Brain microvascular endothelial cell (primary cell): ENCODE results near the gene ITGB5.

Source experiments
- DNase-seq: peaks from one replicate; pipeline ENCODE4 v3.0.0-alpha.2; 2020
- H3K27ac ChIP-seq: fragments of 250-450 bp; sonication (Bioruptor Pico); 2 replicates; pipeline ENCODE4 v1.5.1; 2020; ENCODE audit warnings: mild to moderate bottlenecking, moderate library complexity
- H3K27me3 ChIP-seq: fragments of 250-450 bp; sonication (Bioruptor Pico); replicated peaks from 2 replicates; pipeline ENCODE4 v1.5.1; 2020; ENCODE audit warnings: mild to moderate bottlenecking
- H3K36me3 ChIP-seq: fragments of 250-450 bp; sonication (Bioruptor Pico); replicated peaks from 2 replicates; pipeline ENCODE4 v1.5.1; 2020; ENCODE audit warnings: mild to moderate bottlenecking
- H3K4me3 ChIP-seq: 2 replicates; pipeline ENCODE4 v1.5.1; 2011; ENCODE audit warnings: low read depth, mild to moderate bottlenecking, control low read depth, low read length, moderate library complexity
- CTCF ChIP-seq: IDR thresholded peaks from 2 replicates; pipeline ENCODE4 v1.5.1; 2011; ENCODE audit warnings: low read depth, mild to moderate bottlenecking, moderate library complexity, low read length, control low read depth, inconsistent platforms; ENCODE audit errors: missing control alignments
- in situ Hi-C: cut with HindIII; loops from 2 replicates; pipeline ENCODE4 v1.10.0; 2017; ENCODE audit warnings: low sequenced_read_pairs, low pct_ligation_motif_present

Gene ITGB5

GRCh38 chr3:124766113-124767095, 120.8 kb downstream of the ITGB5 start:
- Histone ChIP-seq H3K36me3 (peaks cover 57% of the 10 kb centered on the region), H3K27me3 (no peaks in the 10 kb centered on the region), H3K27ac (no peak overlapping the region), H3K4me3 (no peak overlapping the region)
- in situ Hi-C loops: loop anchor here (25.0 kb wide), 1 partner anchor 121 kb away; the partner anchor contains the start of gene ITGB5
- DNase-seq: no peak
- TF ChIP-seq CTCF: no peak

GRCh38 chr3:124765197-124765840, 121.8 kb downstream of the ITGB5 start:
- Histone ChIP-seq H3K27ac (no peak overlapping the region), H3K4me3 (no peak overlapping the region), H3K27me3 (no peaks in the 10 kb centered on the region), H3K36me3 (peaks cover 57% of the 10 kb centered on the region)
- DNase-seq: no peak
- in situ Hi-C loops: loop anchor here (25.0 kb wide), 1 partner anchor 122 kb away; the partner anchor contains the start of gene ITGB5
- no peak for TF ChIP-seq CTCF

GRCh38 chr3:124764746-124765145, 122.4 kb downstream of the ITGB5 start:
- DNase-seq: no peak
- Histone ChIP-seq H3K36me3 (peaks cover 57% of the 10 kb centered on the region), H3K27ac (no peak overlapping the region), H3K27me3 (no peaks in the 10 kb centered on the region), H3K4me3 (no peak overlapping the region)
- in situ Hi-C loops: loop anchor here (25.0 kb wide), 1 partner anchor 123 kb away; the partner anchor contains the start of gene ITGB5
- no peak for TF ChIP-seq CTCF

GRCh38 chr3:124763644-124764358, 123.4 kb downstream of the ITGB5 start:
- Histone ChIP-seq H3K4me3 (no peak overlapping the region), H3K36me3 (peaks cover 50% of the 10 kb centered on the region), H3K27me3 (no peaks in the 10 kb centered on the region), H3K27ac (no peak overlapping the region)
- TF ChIP-seq CTCF: no peak
- in situ Hi-C loops: loop anchor here (25.0 kb wide), 1 partner anchor 124 kb away; the partner anchor contains the start of gene ITGB5
- no peak for DNase-seq

- Histone ChIP-seq H3K4me3 (no peak overlapping the region), H3K27ac (no peak overlapping the region), H3K27me3 (no peaks in the 10 kb centered on the region), H3K36me3 (peaks cover 45% of the 10 kb centered on the region)
- no peak for TF ChIP-seq CTCF
- no peak for DNase-seq
- in situ Hi-C loops: loop anchor here (25.0 kb wide), 1 partner anchor 124 kb away; the partner anchor contains the start of gene ITGB5
Measured at GRCh38 chr3:124763206-124763605, 124.0 kb downstream of the ITGB5 start.
